Naive thymus-derived CD4-positive, alpha-beta T cell (primary cell): Measurements from ENCODE around the gene MAP6. TPM values are rescaled to one million over a fixed set of nuclear protein-coding genes. Genes with fewer than 3 reads are reported as not detected.

ENCODE experiments used
- ATAC-seq: fragments of 150-1000 bp; cut with Tn5 transposase; 2 replicates; pipeline ENCODE4 v1.10.0; 2021; ENCODE audit warnings: mild to moderate bottlenecking, moderate library complexity
- CTCF ChIA-PET: fragments of 350-600 bp; sonication (Branson Sonifier 250); formaldehyde crosslinking; loops from one replicate; lab custom pipeline; 2021; ENCODE audit warnings: antibody characterized with exemption; lab: Charles Lee
- POLR2A ChIA-PET: fragments of 350-600 bp; sonication (Branson Sonifier 250); formaldehyde crosslinking; loops from one replicate; lab custom pipeline; 2021; ENCODE audit warnings: antibody characterized with exemption, inconsistent platforms; lab: Charles Lee
- DNase-seq, 9 donors: peaks; one replicate each; pipeline versions ENCODE4 v3.0.0 to v3.0.0-alpha.2; 2020 to 2022; ENCODE audit warnings: mixed read lengths in 1 of 9
- H3K27ac ChIP-seq: one replicate; pipeline ENCODE4 v1.7.0; 2013; ENCODE audit warnings: mild to moderate bottlenecking, low read depth, low read length, moderate library complexity
- H3K27me3 ChIP-seq, 2 donors: one replicate each; pipeline ENCODE4 v1.7.0; 2013; ENCODE audit warnings: low read length in 2 of 2, mild to moderate bottlenecking in 2 of 2, moderate library complexity in 2 of 2; ENCODE audit not compliant: control insufficient read depth in 2 of 2, insufficient read depth in 2 of 2
- H3K36me3 ChIP-seq, 3 experiments: 1 replicate in 2 of 3; 2 replicates in 1 of 3; pipeline ENCODE4 v1.7.0; 2013; ENCODE audit warnings: low read length in 3 of 3, mild to moderate bottlenecking in 3 of 3, moderate library complexity in 1 of 3; ENCODE audit not compliant: insufficient read depth in 3 of 3, control insufficient read depth in 2 of 3
- H3K4me1 ChIP-seq, 2 donors: one replicate each; pipeline ENCODE4 v1.7.0; 2013; ENCODE audit warnings: low read length in 2 of 2, mild to moderate bottlenecking in 2 of 2, moderate library complexity in 1 of 2; ENCODE audit not compliant: control insufficient read depth in 2 of 2, insufficient read depth in 2 of 2
- H3K4me3 ChIP-seq: 2 replicates; pipeline ENCODE4 v1.7.0; 2013; ENCODE audit warnings: mild to moderate bottlenecking, low read length
- H3K9me3 ChIP-seq, 3 experiments: 1 replicate in 2 of 3; 2 replicates in 1 of 3; pipeline ENCODE4 v1.7.0; 2013; ENCODE audit warnings: low read length in 3 of 3; ENCODE audit not compliant: control insufficient read depth in 2 of 3
- H3K27ac Mint-ChIP-seq, 9 donors: one replicate each; pipeline ENCODE4 v1.8.0; 2020 to 2022; ENCODE audit warnings: mixed read lengths in 9 of 9, mild to moderate bottlenecking in 8 of 9, moderate library complexity in 5 of 9, inconsistent platforms in 2 of 9
- H3K27me3 Mint-ChIP-seq, 5 donors: one replicate each; pipeline ENCODE4 v1.8.0; 2021 to 2022; ENCODE audit warnings: mixed read lengths in 5 of 5, mild to moderate bottlenecking in 1 of 5
- H3K36me3 Mint-ChIP-seq, 5 donors: one replicate each; pipeline ENCODE4 v1.8.0; 2020 to 2022; ENCODE audit warnings: mixed read lengths in 5 of 5, mild to moderate bottlenecking in 3 of 5, inconsistent platforms in 1 of 5
- H3K4me1 Mint-ChIP-seq, 7 donors: one replicate each; pipeline ENCODE4 v1.8.0; 2020 to 2022; ENCODE audit warnings: mixed read lengths in 7 of 7, mild to moderate bottlenecking in 3 of 7, inconsistent platforms in 1 of 7
- H3K4me3 Mint-ChIP-seq, 10 donors: one replicate each; pipeline ENCODE4 v1.8.0; 2020 to 2022; ENCODE audit warnings: mild to moderate bottlenecking in 10 of 10, mixed read lengths in 10 of 10, moderate library complexity in 6 of 10, inconsistent platforms in 2 of 10
- H3K9me3 Mint-ChIP-seq, 11 donors: one replicate each; pipeline ENCODE4 v1.8.0; 2020 to 2022; ENCODE audit warnings: mixed read lengths in 11 of 11, mild to moderate bottlenecking in 4 of 11, inconsistent platforms in 1 of 11, moderate library complexity in 1 of 11
- intact Hi-C, 2 donors: fragments of 100-400 bp; cut with micrococcal nuclease; formaldehyde crosslinking; loops; one replicate each; pipeline ENCODE4 v1.15.1; 2023
- polyA plus RNA-seq, 2 donors: library from polyadenylated mRNA; unstranded; fragments of 300-500 nt; fragmentation: Illumina TruSeq; gene quantifications; one replicate each; pipeline ENCODE4 v1.2.3, GENCODE V29; 2021
- total RNA-seq, 6 experiments: library from RNA in 5 of 6; stranded (reverse) in 5 of 6; gene quantifications; 1 replicate in 5 of 6; 2 replicates in 1 of 6; pipeline ENCODE4 v1.2.3 and lab custom pipeline; 2021 to 2026

The MAP6 gene
- total and polyA plus RNA-seq, 7 experiments from 2014 or later = 2.7 TPM; not detected in 6

DNA sequence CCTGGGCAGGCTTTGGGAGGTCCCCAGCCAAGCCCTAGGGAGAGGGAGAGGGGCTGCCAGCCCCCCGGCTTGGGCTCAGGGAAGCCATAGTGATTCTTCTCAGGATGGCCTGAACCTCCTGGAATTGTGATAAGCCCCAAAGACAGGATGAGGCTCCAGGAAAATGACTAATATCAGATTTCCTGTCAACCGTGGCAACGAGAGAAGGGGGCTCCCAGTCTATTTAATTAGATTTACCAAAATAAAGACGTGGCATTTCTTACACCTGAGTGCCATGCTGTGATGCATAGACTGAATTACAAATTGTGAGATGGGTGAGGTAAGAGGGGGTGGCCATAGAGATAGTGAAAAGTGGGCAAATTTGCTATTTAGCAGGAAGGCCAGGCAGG lies 86.3 kb downstream of the MAP6 start:
- H3K4me3 ChIP-seq = peak overlapping the region; percentile 72
- H3K27me3 Mint-ChIP-seq = peaks cover 0 to 45% (median 21%) of the 10 kb centered on the region in 5 donors
- H3K27ac Mint-ChIP-seq = peak overlapping the region in 6 of 9 donors; percentile 45 to 92 (median 84)
- CTCF ChIA-PET = interaction anchor here (0.6 to 1.2 kb wide), 2 partner anchors 12 to 144 kb away, joined by 3 to 6 read pairs; no protein-coding TSS in a partner anchor
- intact Hi-C loops = loop anchor here in 1 of 2 donors (5.0 kb wide), 1 partner anchor 55 kb away; the partner anchor contains the start of gene GDPD5
- POLR2A ChIA-PET = no interaction called here
- peak overlapping the region; percentile 59 for H3K27ac ChIP-seq
- peaks cover 10 to 24% (median 16%) of the 10 kb centered on the region in 7 donors for H3K4me1 Mint-ChIP-seq
- no peaks in the 10 kb centered on the region for H3K36me3 ChIP-seq
- no peaks in the 10 kb centered on the region for H3K9me3 ChIP-seq
- peaks cover 9 to 10% of the 10 kb centered on the region in 2 donors for H3K4me1 ChIP-seq
- DNase-seq = no peak
- no peak for ATAC-seq
- peak overlapping the region; percentile 42 to 95 (median 82) for H3K4me3 Mint-ChIP-seq
- no peaks in the 10 kb centered on the region for H3K27me3 ChIP-seq
- H3K9me3 Mint-ChIP-seq = peaks cover 0 to 2% (median 0%) of the 10 kb centered on the region in 11 donors
- no peaks in the 10 kb centered on the region for H3K36me3 Mint-ChIP-seq

GRCh38 chr11:75579841-75580240 lies 89.0 kb downstream of the MAP6 start:
- ATAC-seq = no peak
- Mint-ChIP-seq H3K4me3 (no peak overlapping the region), H3K4me1 (peaks cover 11 to 29% (median 18%) of the 10 kb centered on the region in 7 donors), H3K36me3 (no peaks in the 10 kb centered on the region), H3K27ac (no peak overlapping the region), H3K9me3 (peaks cover 0 to 2% (median 0%) of the 10 kb centered on the region in 11 donors), H3K27me3 (peaks cover 0 to 34% (median 21%) of the 10 kb centered on the region in 5 donors)
- Histone ChIP-seq H3K4me1 (peaks cover 9 to 10% of the 10 kb centered on the region in 2 donors), H3K4me3 (no peak overlapping the region), H3K27ac (no peak overlapping the region), H3K27me3 (no peaks in the 10 kb centered on the region), H3K36me3 (no peaks in the 10 kb centered on the region), H3K9me3 (no peaks in the 10 kb centered on the region)
- ChIA-PET CTCF (interaction anchor here (0.7 kb wide), 1 partner anchor 104 kb away, joined by 3 read pairs; no protein-coding TSS in a partner anchor), POLR2A (no interaction called here)
- intact Hi-C loops = loop anchor here in 1 of 2 donors (5.0 kb wide), 1 partner anchor 53 kb away; the partner anchor contains the start of gene GDPD5
- DNase-seq = no peak

DNA sequence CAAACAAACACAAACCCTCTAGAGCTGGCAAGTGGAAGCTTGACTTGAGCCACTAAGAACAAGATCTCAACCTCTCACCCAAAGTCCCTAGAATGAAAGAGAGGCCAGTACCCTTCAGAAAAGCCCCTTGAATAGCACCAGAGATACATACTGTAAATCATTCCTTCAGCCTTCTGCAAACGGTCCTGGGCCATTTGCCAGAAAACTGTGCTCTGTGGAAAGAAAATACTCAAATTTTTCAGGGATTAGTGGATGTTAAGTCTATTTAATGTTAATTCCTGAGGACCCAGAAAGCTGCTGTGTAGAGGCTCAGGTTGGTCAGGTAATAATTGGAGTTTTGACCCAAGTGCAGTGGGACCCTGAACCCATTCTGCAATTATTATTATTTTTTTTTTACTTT lies 89.9 kb downstream of the MAP6 start:
- DNase-seq (no peak), ATAC-seq (no peak)
- CTCF ChIA-PET = no interaction called here
- peak overlapping the region in 1 of 9 donors; percentile 37 for H3K27ac Mint-ChIP-seq
- Histone ChIP-seq H3K27me3 (no peaks in the 10 kb centered on the region), H3K4me1 (peaks cover 9 to 10% of the 10 kb centered on the region in 2 donors), H3K36me3 (no peaks in the 10 kb centered on the region), H3K4me3 (no peak overlapping the region), H3K9me3 (no peaks in the 10 kb centered on the region), H3K27ac (no peak overlapping the region)
- H3K27me3 Mint-ChIP-seq = peaks cover 0 to 28% (median 17%) of the 10 kb centered on the region in 5 donors
- POLR2A ChIA-PET = no interaction called here
- peaks cover 11 to 24% (median 17%) of the 10 kb centered on the region in 7 donors for H3K4me1 Mint-ChIP-seq
- H3K36me3 Mint-ChIP-seq = no peaks in the 10 kb centered on the region
- intact Hi-C loops = no loop called here
- H3K4me3 Mint-ChIP-seq = no peak overlapping the region
- H3K9me3 Mint-ChIP-seq = peaks cover 0 to 2% (median 0%) of the 10 kb centered on the region in 11 donors

DNA sequence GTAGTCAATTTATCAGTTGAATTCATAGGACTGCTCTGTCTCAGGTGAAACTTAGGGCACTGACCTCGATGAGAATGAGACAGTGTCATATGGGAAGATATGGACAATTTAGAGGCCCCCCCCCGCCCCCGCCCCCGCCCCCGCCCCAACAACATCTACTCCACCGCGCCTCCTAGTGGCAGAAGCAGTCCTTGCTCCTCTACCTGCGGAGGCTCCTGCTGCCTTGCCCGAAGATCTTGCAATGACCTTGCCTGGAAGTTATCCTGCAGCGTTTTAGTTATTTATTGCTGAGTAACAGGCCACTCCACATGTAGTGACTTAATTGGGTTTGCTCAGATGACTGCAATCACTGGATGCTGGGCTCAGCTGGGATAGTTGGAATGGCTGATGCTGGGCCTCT lies 91.6 kb downstream of the MAP6 start:
- H3K27ac Mint-ChIP-seq = no peak overlapping the region

GRCh38 chr11:75576499-75576918 lies 92.3 kb downstream of the MAP6 start:
- no peaks in the 10 kb centered on the region for H3K27me3 ChIP-seq
- peaks cover 0 to 18% (median 0%) of the 10 kb centered on the region in 3 experiments for H3K36me3 ChIP-seq
- no peak overlapping the region for H3K4me3 ChIP-seq
- no peaks in the 10 kb centered on the region for H3K9me3 ChIP-seq
- H3K36me3 Mint-ChIP-seq = peaks cover 0 to 5% (median 0%) of the 10 kb centered on the region in 5 donors
- H3K4me1 ChIP-seq = no peaks in the 10 kb centered on the region
- ATAC-seq (peak; percentile 74), DNase-seq (no peak)
- H3K9me3 Mint-ChIP-seq = peaks cover 0 to 1% (median 0%) of the 10 kb centered on the region in 11 donors
- POLR2A ChIA-PET = interaction anchor here (0.6 to 1.3 kb wide), 2 partner anchors 14 to 1597 kb away, joined by 4 read pairs; partner anchors contain the start of gene SERPINH1
- intact Hi-C loops = no loop called here
- H3K4me3 Mint-ChIP-seq = no peak overlapping the region
- CTCF ChIA-PET = interaction anchor here (0.6 to 2.7 kb wide), 6 partner anchors 8 to 522 kb away, joined by 3 to 12 read pairs (median 4); no protein-coding TSS in a partner anchor
- peak overlapping the region in 1 of 9 donors; percentile 53 for H3K27ac Mint-ChIP-seq
- H3K27me3 Mint-ChIP-seq = peaks cover 0 to 13% (median 4%) of the 10 kb centered on the region in 5 donors
- H3K27ac ChIP-seq = no peak overlapping the region
- peaks cover 0 to 12% (median under 1%) of the 10 kb centered on the region in 7 donors for H3K4me1 Mint-ChIP-seq

More for the DNA sequence above, 91.6 kb downstream of the MAP6 start:
- no peaks in the 10 kb centered on the region for H3K27me3 ChIP-seq
- Mint-ChIP-seq H3K4me3 (no peak overlapping the region), H3K4me1 (peaks cover 2 to 14% (median 8%) of the 10 kb centered on the region in 7 donors), H3K9me3 (peaks cover 0 to 2% (median 0%) of the 10 kb centered on the region in 11 donors), H3K27me3 (peaks cover 0 to 17% (median 11%) of the 10 kb centered on the region in 5 donors), H3K36me3 (peaks cover 0 to 5% (median 0%) of the 10 kb centered on the region in 5 donors)
- intact Hi-C loops = loop anchor here (1.0 kb wide), 3 partner anchors 30 to 189 kb away; no protein-coding TSS in a partner anchor
- CTCF ChIA-PET = interaction anchor here (0.7 to 2.7 kb wide), 3 partner anchors 11 to 138 kb away, joined by 3 to 12 read pairs (median 4); partner anchors contain the start of gene GDPD5
- POLR2A ChIA-PET = no interaction called here
- peaks cover 0 to 11% (median 0%) of the 10 kb centered on the region in 3 experiments for H3K36me3 ChIP-seq
- DNase-seq (peak in 8 of 9 donors; percentile 33 to 55 (median 44)), ATAC-seq (peak; percentile 59)
- H3K4me3 ChIP-seq = no peak overlapping the region
- no peaks in the 10 kb centered on the region for H3K9me3 ChIP-seq
- H3K4me1 ChIP-seq = peaks cover 3% of the 10 kb centered on the region in 2 donors
- H3K27ac ChIP-seq = no peak overlapping the region

DNA sequence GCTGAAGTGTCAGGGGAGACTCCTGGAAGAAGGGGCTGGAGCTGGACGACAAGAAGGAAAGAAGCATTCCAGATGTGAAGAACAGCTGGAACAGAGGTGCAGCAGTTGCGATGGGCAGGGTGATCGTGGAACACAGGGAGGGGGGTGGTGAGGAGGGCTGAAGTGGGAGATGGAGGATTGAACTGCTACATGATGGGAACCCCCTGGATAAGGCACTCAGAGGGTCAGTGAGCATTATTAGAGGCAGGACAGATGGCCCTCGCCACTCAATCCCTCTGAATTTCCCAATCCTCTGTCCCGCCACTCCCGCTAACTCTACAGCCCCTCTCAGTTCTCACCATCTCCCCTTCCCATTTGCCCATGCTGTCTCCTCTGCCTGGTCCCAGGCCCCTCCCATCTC lies 92.8 kb downstream of the MAP6 start:
- Histone ChIP-seq H3K4me3 (no peak overlapping the region), H3K36me3 (peaks cover 0 to 23% (median 0%) of the 10 kb centered on the region in 3 experiments), H3K27me3 (no peaks in the 10 kb centered on the region), H3K27ac (no peak overlapping the region), H3K9me3 (no peaks in the 10 kb centered on the region), H3K4me1 (no peaks in the 10 kb centered on the region)
- CTCF ChIA-PET = interaction anchor here (0.6 to 2.7 kb wide), 7 partner anchors 9 to 522 kb away, joined by 3 to 12 read pairs (median 5); no protein-coding TSS in a partner anchor
- Mint-ChIP-seq H3K9me3 (no peaks in the 10 kb centered on the region), H3K36me3 (peaks cover 0 to 5% (median 0%) of the 10 kb centered on the region in 5 donors), H3K4me1 (peaks cover 0 to 12% (median 0%) of the 10 kb centered on the region in 7 donors), H3K27ac (peak overlapping the region in 1 of 9 donors; percentile 53), H3K27me3 (peaks cover 0 to 11% (median 3%) of the 10 kb centered on the region in 5 donors), H3K4me3 (no peak overlapping the region)
- ATAC-seq (no peak), DNase-seq (no peak)
- POLR2A ChIA-PET = interaction anchor here (0.6 to 1.3 kb wide), 2 partner anchors 14 to 1596 kb away, joined by 4 read pairs; partner anchors contain the start of gene SERPINH1
- intact Hi-C loops = no loop called here
